ENCODE data around the gene ATP8B3.

ATP8B3 gene

GRCh38 chr19:1756705-1757465, 55.2 kb downstream of the ATP8B3 start:
- no peak for DNase-seq (ENCODE audit: low read depth in 2 of 2)

- no peak for DNase-seq (ENCODE audit: low read depth in 2 of 2)
Observed at GRCh38 chr19:1756264-1756663, 55.8 kb downstream of the ATP8B3 start.

DNA sequence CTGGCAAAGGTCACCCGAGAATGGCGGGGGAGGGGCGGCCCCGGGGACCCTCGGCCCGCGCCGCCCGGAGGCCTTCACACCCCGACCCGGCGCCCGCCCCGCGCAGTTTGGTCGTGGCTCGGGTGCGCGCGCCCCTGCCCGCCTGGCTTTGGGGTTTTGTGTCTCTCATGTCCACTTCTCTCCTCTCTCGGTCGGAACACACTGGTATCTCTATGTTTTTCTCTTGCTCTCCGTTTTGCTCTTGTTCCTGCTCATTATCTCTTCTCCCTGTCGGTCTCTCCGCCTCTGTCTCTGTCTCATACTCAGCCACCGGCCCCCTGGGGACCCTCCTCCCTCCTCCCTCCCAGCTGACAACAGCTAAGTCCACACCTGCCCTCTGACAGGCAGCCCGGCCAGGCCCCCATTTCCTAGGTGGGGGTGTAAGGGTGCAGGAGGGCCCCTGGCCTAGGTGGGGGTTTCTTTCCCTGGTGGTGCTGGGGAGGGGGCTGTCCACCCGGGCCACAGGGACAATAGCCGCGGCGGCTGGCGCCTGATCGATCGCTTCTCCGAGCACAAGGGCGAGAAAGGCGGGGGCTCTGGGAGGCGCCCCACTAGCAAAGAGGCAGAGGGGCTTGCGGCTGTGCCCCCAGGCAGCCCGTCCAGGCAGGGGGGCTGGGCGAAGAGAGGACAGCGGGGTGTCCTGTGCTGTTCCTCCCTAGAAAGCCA, 56.5 kb downstream of the ATP8B3 start:
- DNase-seq (ENCODE audit: low read depth in 2 of 2), result no peak

GRCh38 chr19:1754636-1755466, 57.2 kb downstream of the ATP8B3 start:
- DNase-seq (ENCODE audit: low read depth in 2 of 2), result no peak

DNA sequence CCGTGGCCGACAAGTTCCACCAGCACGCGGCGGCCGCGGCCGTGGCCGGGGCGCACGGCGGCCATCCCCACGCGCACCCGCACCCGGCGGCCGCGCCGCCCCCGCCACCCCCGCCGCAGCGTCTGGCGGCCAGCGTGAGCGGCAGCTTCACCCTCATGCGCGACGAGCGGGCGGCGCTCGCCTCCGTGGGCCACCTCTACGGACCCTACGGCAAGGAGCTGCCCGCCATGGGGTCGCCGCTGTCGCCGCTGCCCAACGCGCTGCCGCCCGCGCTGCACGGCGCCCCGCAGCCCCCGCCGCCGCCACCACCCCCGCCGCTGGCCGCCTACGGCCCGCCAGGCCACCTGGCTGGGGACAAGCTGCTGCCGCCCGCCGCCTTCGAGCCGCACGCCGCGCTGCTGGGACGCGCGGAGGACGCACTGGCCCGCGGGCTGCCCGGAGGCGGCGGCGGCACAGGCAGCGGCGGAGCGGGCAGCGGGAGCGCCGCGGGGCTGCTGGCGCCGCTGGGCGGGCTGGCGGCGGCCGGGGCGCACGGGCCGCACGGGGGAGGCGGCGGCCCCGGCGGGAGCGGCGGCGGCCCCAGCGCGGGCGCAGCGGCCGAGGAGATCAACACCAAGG, 57.9 kb downstream of the ATP8B3 start:
- DNase-seq (ENCODE audit: low read depth in 2 of 2), result no peak

GRCh38 chr19:1752757-1753728, 59.0 kb downstream of the ATP8B3 start, which contains the start of gene ONECUT3:
ONECUT3 (plus strand) TSS chr19:1753506; CDS start chr19:1753663, 157 bp downstream.
- DNase-seq (ENCODE audit: low read depth in 2 of 2), result no peak

DNA sequence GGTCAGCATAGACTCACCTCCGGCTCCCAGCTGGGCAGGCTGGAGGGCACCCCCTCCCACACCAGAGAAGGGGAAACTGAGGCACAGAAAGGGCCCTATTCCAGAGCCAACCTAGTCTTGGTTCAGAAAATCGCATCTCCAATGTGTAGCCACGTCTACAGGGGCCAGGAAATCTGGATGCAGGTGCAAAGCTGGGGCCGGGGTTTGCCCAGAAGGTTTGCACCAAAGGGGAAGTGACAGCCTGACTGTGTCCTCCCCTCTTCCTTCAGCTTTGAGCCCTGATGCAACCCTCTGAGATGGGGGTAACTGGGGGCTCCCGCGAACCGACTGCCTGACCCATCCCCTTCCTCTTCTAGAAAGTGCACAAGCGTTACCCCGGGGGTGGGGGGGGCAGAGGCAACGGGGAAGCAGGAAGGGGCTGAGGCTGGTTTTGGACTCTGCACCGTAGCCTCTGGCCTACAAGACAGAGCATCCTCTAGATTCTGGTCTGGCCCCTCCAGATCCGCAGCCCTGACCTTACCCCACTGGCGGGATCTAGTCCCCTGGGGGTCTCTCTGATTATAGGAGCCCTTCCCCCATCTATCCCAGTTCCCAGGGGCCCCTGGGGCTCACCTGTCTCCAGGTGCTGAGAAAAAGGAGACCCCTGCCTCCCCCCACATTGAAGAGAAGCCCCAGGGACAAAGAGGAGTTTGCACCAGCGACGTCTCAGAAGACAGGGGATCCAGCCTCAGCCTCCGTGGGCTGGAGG, 59.9 kb downstream of the ATP8B3 start:
- DNase-seq (ENCODE audit: low read depth in 2 of 2), result no peak

DNA sequence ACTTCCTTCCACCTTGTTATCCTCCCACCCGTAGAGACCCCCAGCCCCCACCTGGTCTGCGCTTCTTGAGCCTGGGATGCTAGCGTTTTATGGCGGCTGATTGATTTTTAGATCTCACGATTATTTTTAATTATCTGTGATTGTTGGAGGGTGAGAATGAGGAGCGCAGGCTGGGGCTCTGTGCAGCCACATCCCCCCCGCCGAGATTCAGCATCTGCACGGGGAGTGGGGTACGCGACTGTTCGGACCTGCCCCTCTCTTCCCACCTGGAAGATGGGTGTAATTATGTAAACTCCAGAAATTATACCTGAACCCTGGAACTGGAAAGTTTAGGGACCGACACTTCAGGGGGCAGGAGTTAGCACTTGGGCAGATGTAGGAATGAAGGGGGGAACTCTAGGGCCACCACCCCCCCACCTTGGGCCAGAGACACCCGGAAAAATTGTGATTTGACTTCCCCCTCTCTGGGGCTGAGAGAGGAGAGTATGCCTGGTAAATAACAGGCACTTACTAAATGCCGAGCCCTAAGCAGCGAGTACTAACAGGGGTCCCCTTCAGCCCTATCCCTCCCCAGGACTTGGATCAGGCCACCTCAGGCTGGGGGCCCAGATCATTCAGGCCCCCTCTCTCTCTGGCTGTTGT, 60.6 kb downstream of the ATP8B3 start:
- DNase-seq (ENCODE audit: low read depth in 2 of 2), result no peak

DNA sequence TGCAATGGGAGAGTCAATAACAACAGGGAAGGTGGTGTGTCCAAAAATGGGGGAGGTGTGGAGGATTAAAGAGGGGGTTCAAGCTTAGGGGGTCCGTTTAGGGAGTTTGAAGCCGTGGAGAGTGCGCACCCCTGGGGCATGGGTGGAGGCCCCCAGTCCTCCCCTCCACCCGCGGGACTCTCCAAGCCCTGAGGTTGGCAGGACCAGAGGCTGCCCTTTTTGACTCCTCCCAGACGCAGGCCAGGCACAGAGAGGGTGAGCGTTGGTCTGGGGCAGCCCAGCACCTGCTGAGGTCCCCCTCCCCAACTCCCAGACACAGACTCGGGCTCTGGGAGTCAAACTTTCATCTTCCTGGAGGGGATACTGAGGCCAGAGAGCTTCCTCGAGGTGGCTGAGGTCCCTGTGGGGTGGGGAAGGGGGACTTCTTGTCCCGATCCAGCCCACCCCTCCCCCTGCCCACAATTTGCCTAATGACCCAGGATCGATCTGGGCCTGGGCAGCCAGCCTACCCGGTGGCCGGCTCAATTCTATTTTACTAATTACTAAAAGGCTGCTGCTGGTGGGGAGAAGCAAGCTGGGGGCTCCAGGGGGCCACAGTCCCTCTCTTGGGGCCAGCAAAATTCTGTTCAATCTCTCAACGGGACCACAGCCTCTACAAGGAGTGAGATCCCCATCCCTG, 61.6 kb downstream of the ATP8B3 start:
- DNase-seq (ENCODE audit: low read depth in 2 of 2), result no peak

DNA sequence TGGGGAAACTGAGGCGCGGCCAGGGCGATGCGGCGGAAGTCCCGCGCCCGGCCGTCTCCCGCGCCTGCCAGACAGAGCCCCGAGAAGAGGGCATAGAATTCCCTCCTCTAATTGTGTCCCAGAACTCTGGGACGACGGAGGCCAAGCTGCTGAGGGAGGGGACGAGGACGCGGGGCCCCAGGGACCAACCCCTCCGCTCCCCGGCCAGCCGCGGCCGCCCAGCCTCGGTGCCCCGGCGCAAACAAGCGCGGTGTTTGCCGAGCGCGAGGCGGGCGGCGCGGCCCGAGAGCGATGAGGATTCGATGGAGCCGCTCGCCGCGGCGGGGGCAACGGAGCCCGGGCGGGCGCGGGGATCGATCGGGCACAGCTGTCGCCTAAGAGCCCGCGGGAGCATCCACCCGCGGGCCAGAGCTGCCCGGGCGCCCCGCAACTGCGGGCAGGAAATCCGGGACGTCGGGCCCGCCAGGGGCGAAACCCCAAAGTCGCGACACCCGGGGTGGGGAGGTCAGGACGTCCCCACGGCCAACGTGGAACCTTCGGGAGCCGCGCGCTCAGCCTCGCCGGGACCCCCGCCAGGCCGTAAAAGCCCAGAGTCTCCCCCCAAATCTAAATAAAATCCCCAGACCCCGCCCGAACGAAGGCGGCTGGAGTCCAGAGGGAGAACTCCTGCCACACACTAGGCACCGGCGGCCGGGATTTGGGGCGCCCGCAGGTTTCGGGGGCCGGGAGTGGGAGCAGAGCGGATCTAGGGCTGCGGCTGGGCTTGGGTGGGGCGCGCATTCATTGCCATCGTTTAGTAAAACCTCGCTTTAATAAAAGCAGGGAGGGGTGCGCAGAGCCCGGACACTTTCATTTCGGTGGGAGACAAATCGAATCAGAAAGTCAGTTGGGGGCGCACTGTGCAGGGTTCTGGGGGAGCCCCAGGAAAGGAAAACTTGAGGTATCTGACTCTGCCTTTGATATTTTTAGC, 62.4 kb downstream of the ATP8B3 start:
- no peak for DNase-seq (ENCODE audit: low read depth in 2 of 2)

DNA sequence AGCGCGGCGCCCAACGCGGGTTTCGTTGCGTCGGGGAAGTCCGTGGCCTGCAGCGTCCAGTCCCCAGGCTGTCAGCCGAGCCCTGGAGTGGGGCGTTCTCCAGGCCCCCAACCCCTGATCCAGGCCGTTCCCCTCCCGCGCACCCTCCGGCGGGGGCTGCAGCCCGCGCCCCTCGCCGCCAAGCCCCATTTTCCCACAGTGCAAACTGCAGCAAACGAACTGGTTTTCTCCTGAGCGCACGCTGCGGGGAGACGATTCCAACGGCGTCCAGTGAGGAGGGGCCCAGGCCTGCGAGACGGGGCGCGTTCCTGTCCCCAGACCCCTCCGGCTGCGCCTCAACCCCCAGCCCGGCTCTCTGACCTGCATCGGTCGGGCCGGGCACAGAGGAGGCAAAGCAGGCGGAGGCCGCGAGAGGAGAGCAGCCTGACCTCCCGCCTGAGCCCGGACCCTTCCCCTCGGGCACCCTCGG, 63.2 kb downstream of the ATP8B3 start:
- DNase-seq (ENCODE audit: low read depth in 2 of 2), result no peak

GRCh38 chr19:1748115-1748872, 63.8 kb downstream of the ATP8B3 start:
- no peak for DNase-seq (ENCODE audit: low read depth in 2 of 2)

- DNase-seq (ENCODE audit: low read depth in 2 of 2), result peak; percentile 15 to 16
Observed at GRCh38 chr19:1747285-1748114, 64.6 kb downstream of the ATP8B3 start.

DNA sequence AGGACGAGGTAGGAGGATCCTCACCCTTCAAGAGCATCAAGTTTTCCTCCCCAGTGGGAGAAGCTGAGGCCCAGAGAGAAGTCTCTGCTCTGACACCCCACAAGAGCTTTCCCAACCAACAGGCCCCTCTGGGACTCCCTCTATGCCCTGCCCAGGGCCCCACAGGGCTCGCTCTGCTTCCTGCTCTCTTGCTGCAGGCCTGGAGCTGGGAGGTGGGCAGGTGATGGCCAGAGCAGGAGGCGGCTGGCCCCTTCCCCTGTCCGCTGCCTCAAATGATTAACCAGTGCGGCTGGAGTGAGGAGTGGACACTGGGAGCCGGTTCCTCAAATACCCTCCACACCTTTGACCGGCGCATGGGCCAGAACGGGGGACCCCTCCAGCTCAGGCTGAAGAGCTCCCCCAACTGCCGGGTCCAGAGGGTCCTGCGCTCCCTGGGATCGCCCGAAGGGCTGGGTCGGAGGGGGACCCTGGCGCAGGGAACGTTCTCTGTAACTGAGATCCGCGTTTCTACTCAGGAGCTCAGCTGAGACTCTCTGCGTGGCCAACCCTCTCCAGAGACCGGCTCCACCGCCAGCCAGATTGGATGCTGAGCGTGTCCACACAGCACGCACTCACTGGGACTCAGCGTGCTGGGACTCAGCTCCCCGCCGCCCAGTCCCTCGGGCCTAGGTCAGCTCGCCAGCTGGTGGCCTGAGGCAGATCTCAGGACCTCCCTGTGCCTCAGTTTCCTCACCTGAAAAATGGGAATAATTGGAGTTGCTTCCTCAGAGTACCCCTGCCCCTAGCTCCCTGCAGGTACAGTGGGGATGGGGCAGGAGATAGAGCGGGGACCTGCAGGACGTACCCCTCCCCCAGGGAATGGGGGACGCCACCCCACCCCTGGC, 65.4 kb downstream of the ATP8B3 start:
- DNase-seq (ENCODE audit: low read depth in 2 of 2), result no peak

GRCh38 chr19:1745589-1746031, 66.5 kb downstream of the ATP8B3 start:
- DNase-seq (ENCODE audit: low read depth in 2 of 2), result no peak
